OCI-LY1 (cell line): ENCODE data around the gene NDUFA12.

ENCODE experiments used
- H2AFZ ChIP-seq: fragments of 200-600 bp; sonication (generic), shearing (Covaris generic); 2 replicates; pipeline ENCODE4 v1.6.0; 2014; ENCODE audit warnings: antibody characterized with exemption, mild to moderate bottlenecking, low read length
- H3F3A ChIP-seq: fragments of 200-600 bp; sonication (generic), shearing (Covaris generic); 2 replicates; pipeline ENCODE4 v1.6.0; 2014; ENCODE audit warnings: mild to moderate bottlenecking, antibody characterized with exemption, low read length, moderate library complexity; ENCODE audit not compliant: insufficient read depth
- H3K27ac ChIP-seq: fragments of 200-600 bp; sonication (generic); 2 replicates; pipeline ENCODE4 v1.5.1; 2014; ENCODE audit warnings: low read length, mixed run types, mild to moderate bottlenecking, low read depth; ENCODE audit not compliant: poor library complexity, severe bottlenecking
- H3K27me3 ChIP-seq: fragments of 200-600 bp; sonication (generic); 2 replicates; pipeline ENCODE4 v1.6.0; 2014; ENCODE audit warnings: antibody characterized with exemption, mild to moderate bottlenecking, low read length, moderate library complexity; ENCODE audit not compliant: insufficient read depth
- H3K36me3 ChIP-seq: fragments of 200-600 bp; sonication (generic); 2 replicates; pipeline ENCODE4 v1.6.1; 2014; ENCODE audit warnings: mild to moderate bottlenecking, antibody characterized with exemption, low read length, moderate library complexity, mixed read lengths; ENCODE audit not compliant: insufficient read depth
- H3K4me1 ChIP-seq: fragments of 200-600 bp; sonication (generic); 2 replicates; pipeline ENCODE4 v1.5.1; 2014; ENCODE audit warnings: mild to moderate bottlenecking, low read length, moderate library complexity; ENCODE audit not compliant: insufficient read depth, severe bottlenecking
- H3K4me2 ChIP-seq: fragments of 200-600 bp; sonication (generic), shearing (Covaris generic); 2 replicates; pipeline ENCODE4 v1.6.1; 2014; ENCODE audit warnings: low read length
- H3K4me3 ChIP-seq: fragments of 200-600 bp; sonication (generic); 2 replicates; pipeline ENCODE4 v1.5.1; 2014; ENCODE audit warnings: low read length, low read depth, mild to moderate bottlenecking, mixed read lengths; ENCODE audit not compliant: poor library complexity, severe bottlenecking
- H3K79me2 ChIP-seq: fragments of 200-600 bp; shearing (Covaris generic); 2 replicates; pipeline ENCODE4 v1.6.1; 2016; ENCODE audit warnings: mixed run types, low read length, mixed read lengths; ENCODE audit not compliant: insufficient read depth
- H3K9ac ChIP-seq: fragments of 200-600 bp; sonication (generic), shearing (Covaris generic); 2 replicates; pipeline ENCODE4 v1.6.1; 2014; ENCODE audit warnings: mild to moderate bottlenecking, low read length, mixed read lengths
- H3K9me2 ChIP-seq: fragments of 200-600 bp; sonication (generic), shearing (Covaris generic); 2 replicates; pipeline ENCODE4 v1.6.1; 2014; ENCODE audit warnings: low read depth, mild to moderate bottlenecking, low read length, mixed read lengths
- H3K9me3 ChIP-seq: fragments of 200-600 bp; shearing (Covaris generic); 2 replicates; pipeline ENCODE4 v1.6.1; 2014; ENCODE audit warnings: low read length, mixed read lengths
- H4K20me1 ChIP-seq: fragments of 200-600 bp; sonication (generic), shearing (Covaris generic); 2 replicates; pipeline ENCODE4 v1.6.0; 2016; ENCODE audit warnings: mild to moderate bottlenecking, low read length; ENCODE audit not compliant: insufficient read depth
- EZH2 ChIP-seq: fragments of 200-600 bp; sonication (generic), shearing (Covaris generic); IDR thresholded peaks from 2 replicates; pipeline ENCODE4 v1.8.0; 2017; ENCODE audit warnings: borderline replicate concordance, mixed run types, mild to moderate bottlenecking, antibody characterized with exemption, low read length, moderate library complexity, mixed read lengths
- TF ChIP-seq, protein P1 (sequence below): fragments of 200-600 bp; sonication (generic), shearing (Covaris generic); IDR thresholded peaks from 2 replicates; pipeline ENCODE4 v1.5.1; 2017; ENCODE audit warnings: mild to moderate bottlenecking, antibody characterized with exemption, low read length, moderate library complexity, mixed read lengths

NDUFA12 gene

DNA sequence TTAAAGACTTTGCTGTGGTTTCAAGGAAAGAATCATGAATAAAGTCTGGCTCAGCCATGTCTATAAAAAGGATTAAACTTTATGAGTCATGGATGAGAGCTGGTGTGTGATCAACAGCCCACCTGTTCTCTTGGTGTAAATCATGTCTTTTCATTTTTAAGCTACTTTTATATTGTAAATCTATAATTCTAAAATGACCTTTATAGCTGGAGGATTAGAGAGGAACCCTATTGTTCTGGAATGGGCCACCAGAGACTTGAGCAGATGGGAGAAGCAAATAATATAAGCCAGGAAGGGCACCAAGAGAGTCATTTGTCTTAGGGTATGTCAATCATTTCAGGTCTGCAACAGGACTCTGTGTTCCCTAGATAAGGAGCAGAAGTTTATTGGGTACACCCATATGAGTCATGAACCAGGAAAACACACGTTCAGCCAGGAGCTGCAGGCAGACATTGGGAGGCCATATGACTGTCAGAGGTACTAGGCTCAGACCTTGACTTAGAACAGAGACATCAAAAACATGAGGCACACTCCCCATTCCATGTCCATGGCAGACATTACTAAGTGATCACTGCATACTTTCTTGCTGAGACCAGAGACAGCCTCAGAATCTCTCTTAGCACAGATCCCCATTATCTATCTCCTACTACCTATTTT is 49.3 kb downstream of the NDUFA12 start:
- no peaks in the 10 kb centered on the region for H3K9me2 ChIP-seq
- H3K9me3 ChIP-seq = no peaks in the 10 kb centered on the region
- no peak overlapping the region for H3K4me2 ChIP-seq
- no peaks in the 10 kb centered on the region for H3K79me2 ChIP-seq
- H3K27ac ChIP-seq = no peak overlapping the region
- H2AFZ ChIP-seq = no peak overlapping the region
- H3K9ac ChIP-seq = no peak overlapping the region
- TF ChIP-seq, protein P1, sequence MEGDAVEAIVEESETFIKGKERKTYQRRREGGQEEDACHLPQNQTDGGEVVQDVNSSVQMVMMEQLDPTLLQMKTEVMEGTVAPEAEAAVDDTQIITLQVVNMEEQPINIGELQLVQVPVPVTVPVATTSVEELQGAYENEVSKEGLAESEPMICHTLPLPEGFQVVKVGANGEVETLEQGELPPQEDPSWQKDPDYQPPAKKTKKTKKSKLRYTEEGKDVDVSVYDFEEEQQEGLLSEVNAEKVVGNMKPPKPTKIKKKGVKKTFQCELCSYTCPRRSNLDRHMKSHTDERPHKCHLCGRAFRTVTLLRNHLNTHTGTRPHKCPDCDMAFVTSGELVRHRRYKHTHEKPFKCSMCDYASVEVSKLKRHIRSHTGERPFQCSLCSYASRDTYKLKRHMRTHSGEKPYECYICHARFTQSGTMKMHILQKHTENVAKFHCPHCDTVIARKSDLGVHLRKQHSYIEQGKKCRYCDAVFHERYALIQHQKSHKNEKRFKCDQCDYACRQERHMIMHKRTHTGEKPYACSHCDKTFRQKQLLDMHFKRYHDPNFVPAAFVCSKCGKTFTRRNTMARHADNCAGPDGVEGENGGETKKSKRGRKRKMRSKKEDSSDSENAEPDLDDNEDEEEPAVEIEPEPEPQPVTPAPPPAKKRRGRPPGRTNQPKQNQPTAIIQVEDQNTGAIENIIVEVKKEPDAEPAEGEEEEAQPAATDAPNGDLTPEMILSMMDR = no peak
- no peak for TF ChIP-seq EZH2
- H3K36me3 ChIP-seq = no peaks in the 10 kb centered on the region
- H4K20me1 ChIP-seq = no peaks in the 10 kb centered on the region
- H3K4me1 ChIP-seq = no peaks in the 10 kb centered on the region
- H3K4me3 ChIP-seq = no peak overlapping the region
- H3K27me3 ChIP-seq = no peaks in the 10 kb centered on the region; the same call in 1 of the 2 replicates
- no peaks in the 10 kb centered on the region for H3F3A ChIP-seq

DNA sequence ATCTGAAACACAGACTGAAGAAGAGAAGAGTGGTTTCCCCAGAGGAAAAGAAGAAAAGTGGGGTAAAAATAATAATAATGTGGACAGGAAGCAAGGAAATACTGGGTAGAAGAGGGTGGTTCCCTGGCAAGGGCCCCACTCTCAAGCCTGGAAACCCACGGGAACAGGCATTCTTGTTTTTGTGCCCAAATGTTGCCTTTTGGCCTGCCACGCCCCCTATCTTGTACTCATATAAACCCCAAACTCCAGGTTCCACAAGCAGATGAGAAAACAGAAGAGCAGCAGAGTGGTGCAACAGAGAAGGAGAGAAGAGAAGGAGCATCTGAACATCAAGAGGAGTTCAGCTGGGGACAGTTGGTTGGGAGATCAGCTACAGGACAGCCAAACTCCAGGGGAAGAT is 51.2 kb downstream of the NDUFA12 start:
- H3K9me2 ChIP-seq = no peaks in the 10 kb centered on the region
- no peak overlapping the region for H3K27ac ChIP-seq
- no peak overlapping the region for H3K4me2 ChIP-seq
- no peaks in the 10 kb centered on the region for H3F3A ChIP-seq
- no peaks in the 10 kb centered on the region for H3K4me1 ChIP-seq
- H3K9me3 ChIP-seq = no peaks in the 10 kb centered on the region
- no peaks in the 10 kb centered on the region; the same call in 1 of the 2 replicates for H3K27me3 ChIP-seq
- no peak overlapping the region for H2AFZ ChIP-seq
- no peak overlapping the region for H3K9ac ChIP-seq
- H3K4me3 ChIP-seq = no peak overlapping the region
- H3K79me2 ChIP-seq = no peaks in the 10 kb centered on the region
- TF ChIP-seq EZH2 = no peak
- TF ChIP-seq, protein P1 = no peak
- no peaks in the 10 kb centered on the region for H3K36me3 ChIP-seq
- H4K20me1 ChIP-seq = no peaks in the 10 kb centered on the region

DNA sequence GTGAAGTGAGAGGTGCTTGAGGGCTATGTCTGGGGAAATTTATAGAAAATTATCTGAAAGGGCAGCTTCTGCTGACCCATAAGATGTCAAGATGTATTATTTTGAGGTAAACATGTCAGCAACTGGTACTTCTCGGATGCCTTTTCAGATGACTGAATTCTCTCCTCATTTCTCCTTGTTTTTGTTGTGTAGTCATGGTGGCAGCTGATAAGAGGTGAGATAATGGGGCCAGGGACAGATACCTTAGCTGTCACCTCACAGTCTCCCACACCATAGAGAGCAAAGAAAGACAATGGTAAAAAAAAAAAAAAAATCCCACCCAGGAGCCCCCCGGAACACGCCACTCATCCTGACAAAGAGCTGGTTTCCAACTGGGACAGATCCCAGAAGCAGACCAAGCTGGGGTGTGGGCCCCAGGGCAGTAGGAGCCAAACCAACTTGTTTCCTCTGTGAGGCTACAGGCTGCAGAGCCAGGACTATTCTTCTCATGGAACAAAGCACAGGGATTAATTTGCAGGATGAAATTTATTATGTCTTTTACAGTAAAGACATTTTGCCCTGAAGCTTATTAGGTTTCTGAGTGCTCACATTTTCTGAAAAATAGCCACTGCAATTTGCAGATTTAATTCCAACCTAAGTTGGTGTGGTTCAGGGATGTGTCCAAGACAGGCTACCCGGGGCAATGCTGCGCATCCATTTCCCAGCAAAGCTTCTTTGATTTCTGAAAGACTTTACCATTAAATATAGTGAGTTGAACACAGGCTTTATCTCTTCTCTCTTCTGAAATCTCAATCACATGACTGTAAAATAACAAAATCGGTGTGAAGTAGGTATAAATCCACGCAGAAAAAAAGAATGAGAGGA is 52.2 kb downstream of the NDUFA12 start:
- Histone ChIP-seq H3F3A (no peaks in the 10 kb centered on the region), H3K4me2 (no peak overlapping the region), H2AFZ (no peak overlapping the region), H3K9me3 (no peaks in the 10 kb centered on the region), H3K9ac (no peak overlapping the region), H3K9me2 (no peaks in the 10 kb centered on the region), H3K4me3 (no peak overlapping the region), H3K36me3 (no peaks in the 10 kb centered on the region), H3K79me2 (no peaks in the 10 kb centered on the region), H3K4me1 (no peaks in the 10 kb centered on the region), H4K20me1 (no peaks in the 10 kb centered on the region), H3K27ac (no peak overlapping the region), H3K27me3 (no peaks in the 10 kb centered on the region; the same call in 1 of the 2 replicates)
- TF ChIP-seq EZH2 = no peak
- TF ChIP-seq, protein P1 = no peak
